Psoas muscle (tissue), 8 donors: ENCODE data around the gene C11orf58. TPM values are rescaled to one million over a fixed set of nuclear protein-coding genes. Genes with fewer than 3 reads are reported as not detected.
A peak's percentile ranks its signal among the peaks of the same experiment; 100 is the strongest.

ENCODE experiments used
- ATAC-seq, 4 donors: fragments of 200-7000 bp; cut with Tn5 transposase; one replicate each; pipeline ENCODE4 v1.9.1; 2020; ENCODE audit warnings: moderate library complexity in 3 of 4, mild to moderate bottlenecking in 2 of 4
- DNase-seq, 2 donors: peaks; one replicate each; pipeline ENCODE4 v3.0.0-alpha.2; 2020
- H3K27ac ChIP-seq: fragments of 200-600 bp; one replicate; pipeline ENCODE4 v1.8.0; 2022
- H3K27me3 ChIP-seq, 3 donors: fragments of 200-600 bp in 1 of 3; one replicate each; pipeline versions ENCODE4 v1.6.1 to v1.8.0; 2013 to 2022; ENCODE audit warnings: low read length in 2 of 3, mild to moderate bottlenecking in 2 of 3, moderate library complexity in 1 of 3; ENCODE audit not compliant: insufficient read depth in 3 of 3
- H3K36me3 ChIP-seq, 2 donors: fragments of 200-600 bp in 1 of 2; one replicate each; pipeline versions ENCODE4 v1.6.1 to v1.8.0; 2013 to 2022; ENCODE audit warnings: low read depth in 1 of 2, mild to moderate bottlenecking in 1 of 2, moderate library complexity in 1 of 2; ENCODE audit not compliant: insufficient read depth in 1 of 2
- H3K4me1 ChIP-seq: fragments of 200-600 bp; one replicate; pipeline ENCODE4 v1.8.0; 2022
- H3K4me3 ChIP-seq: fragments of 200-600 bp; one replicate; pipeline ENCODE4 v1.8.0; 2022; ENCODE audit warnings: mild to moderate bottlenecking
- H3K9me3 ChIP-seq: fragments of 200-600 bp; one replicate; pipeline ENCODE4 v1.8.0; 2022
- CTCF ChIP-seq: fragments of 200-600 bp; IDR thresholded peaks from one replicate; pipeline ENCODE4 v1.8.0; 2022; ENCODE audit warnings: antibody characterized with exemption
- whole genome bisulfite sequencing, 3 donors: extraction: QIAGEN DNeasy Blood & Tissue Kit; methylation state at CpG; one replicate each; pipeline versions ENCODE4 v1.1.6 to v1.1.7; 2013; 5-methylcytosine and 5-hydroxymethylcytosine counted together
- intact Hi-C, 2 donors: fragments of 100-400 bp; cut with DNase I; formaldehyde crosslinking; loops; one replicate each; pipeline versions ENCODE4 v1.11.0 to v1.14.2; 2022
- polyA plus RNA-seq, 3 donors: library from polyadenylated mRNA; stranded (reverse); fragments of 200-250 nt; gene quantifications; one replicate each; pipeline ENCODE4 v1.2.3, GENCODE V29; 2013
- total RNA-seq, 4 donors: library from RNA; stranded (reverse); fragmentation: NEBNext Ultra II Directional in 2 of 4; extraction: Animal tissue kit (Norgen Biotek cat#: 25700) in 2 of 4; gene quantifications; one replicate each; pipeline versions ENCODE4 v1.2.1 to v1.2.4, GENCODE V29; 2021 to 2023
- donor health status: healthy with polysubstance abuse.
- donor health status: DM: no; HTN: no; CAD: no; lungs with moderate emphysema.
- donor health status: Bipolar disorder and iron deficiency.
- donor health status: healthy.
- donor health status: DM: yes; HTN: yes; CAD: no.
- donor health status: DM: no; HTN: no; CAD: no.
- donor health status: DM: no; HTN: no; CAD: no.
- donor health status: DM: yes; HTN: yes; CAD: no.

The C11orf58 gene
- total and polyA plus RNA-seq, 7 donors = 80.7 to 218 (median 92.2) TPM

DNA sequence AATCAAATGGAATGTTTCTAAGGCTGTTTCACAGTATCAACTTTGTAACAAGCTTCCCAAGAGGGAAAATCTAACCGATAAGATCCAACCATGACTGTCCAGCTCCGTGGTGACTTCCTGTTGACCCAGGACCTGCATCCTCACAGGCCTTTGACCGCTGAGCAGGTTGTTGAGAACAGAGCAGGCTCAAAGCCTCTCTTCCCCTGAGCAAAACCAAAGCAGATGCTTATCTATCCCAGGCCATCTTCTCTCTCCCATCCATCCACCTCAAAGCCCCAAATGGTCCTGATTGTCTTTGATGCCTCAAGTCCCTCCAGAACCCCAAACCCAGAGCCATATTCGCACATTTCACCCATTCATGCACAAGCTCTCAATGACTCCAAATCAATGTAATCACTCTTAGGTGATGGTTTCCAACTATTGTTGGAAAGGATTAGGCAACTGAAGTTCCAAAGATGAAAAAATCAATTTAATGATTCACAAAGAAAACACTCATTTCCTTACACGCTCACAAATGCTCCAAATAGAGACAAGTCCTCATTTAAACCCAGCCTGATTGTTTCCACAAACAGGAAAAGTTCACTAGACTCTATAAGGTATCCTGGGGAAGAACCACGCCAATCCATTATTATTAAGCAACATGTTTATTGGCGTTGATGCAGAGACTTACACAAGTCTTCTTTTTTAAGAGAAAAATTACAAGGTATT is 48.7 kb downstream of the C11orf58 start:
- TF ChIP-seq CTCF = no peak
- intact Hi-C loops = loop anchor here (5.0 to 10.0 kb wide), 3 partner anchors 98 to 278 kb away; no protein-coding TSS in a partner anchor
- 74 to 87% (median 77%) methylated on average over 7 of the region's 7 CpGs for WGBS, 3 donors
- Histone ChIP-seq H3K4me1 (peaks cover 12% of the 10 kb centered on the region), H3K36me3 (no peaks in the 10 kb centered on the region), H3K27me3 (no peaks in the 10 kb centered on the region), H3K4me3 (no peak overlapping the region), H3K9me3 (no peaks in the 10 kb centered on the region), H3K27ac (no peak overlapping the region)
- ATAC-seq (no peak), DNase-seq (no peak)

GRCh38 chr11:16788141-16789062 is 50.0 kb downstream of the C11orf58 start:
- ATAC-seq = peak; percentile 80 to 85 (median 82)
- Histone ChIP-seq H3K4me1 (peaks cover 12% of the 10 kb centered on the region), H3K36me3 (no peaks in the 10 kb centered on the region), H3K27me3 (no peaks in the 10 kb centered on the region), H3K9me3 (no peaks in the 10 kb centered on the region), H3K4me3 (no peak overlapping the region), H3K27ac (no peak overlapping the region)
- DNase-seq = peak; percentile 68 to 76
- intact Hi-C loops = loop anchor here (2.0 to 10.0 kb wide), 4 partner anchors 94 to 276 kb away; no protein-coding TSS in a partner anchor
- peak; percentile 97 for TF ChIP-seq CTCF
- 62 to 70% (median 68%) methylated on average over 17 of the region's 17 CpGs for WGBS, 3 donors

- no peaks in the 10 kb centered on the region for H3K27me3 ChIP-seq
- ATAC-seq (peak in 2 of 4 donors; percentile 22 to 47), DNase-seq (no peak)
- 69 to 83% (median 70%) methylated on average over 12 to 13 of the region's 13 CpGs for WGBS, 3 donors
- H3K27ac ChIP-seq = no peak overlapping the region
- intact Hi-C loops = loop anchor here (2.0 to 10.0 kb wide), 4 partner anchors 94 to 276 kb away; no protein-coding TSS in a partner anchor
- H3K36me3 ChIP-seq = no peaks in the 10 kb centered on the region
- no peaks in the 10 kb centered on the region for H3K9me3 ChIP-seq
- no peak overlapping the region for H3K4me3 ChIP-seq
- TF ChIP-seq CTCF = no peak
- H3K4me1 ChIP-seq = peaks cover 12% of the 10 kb centered on the region
Observed at GRCh38 chr11:16789063-16789420, 50.6 kb downstream of the C11orf58 start.

DNA sequence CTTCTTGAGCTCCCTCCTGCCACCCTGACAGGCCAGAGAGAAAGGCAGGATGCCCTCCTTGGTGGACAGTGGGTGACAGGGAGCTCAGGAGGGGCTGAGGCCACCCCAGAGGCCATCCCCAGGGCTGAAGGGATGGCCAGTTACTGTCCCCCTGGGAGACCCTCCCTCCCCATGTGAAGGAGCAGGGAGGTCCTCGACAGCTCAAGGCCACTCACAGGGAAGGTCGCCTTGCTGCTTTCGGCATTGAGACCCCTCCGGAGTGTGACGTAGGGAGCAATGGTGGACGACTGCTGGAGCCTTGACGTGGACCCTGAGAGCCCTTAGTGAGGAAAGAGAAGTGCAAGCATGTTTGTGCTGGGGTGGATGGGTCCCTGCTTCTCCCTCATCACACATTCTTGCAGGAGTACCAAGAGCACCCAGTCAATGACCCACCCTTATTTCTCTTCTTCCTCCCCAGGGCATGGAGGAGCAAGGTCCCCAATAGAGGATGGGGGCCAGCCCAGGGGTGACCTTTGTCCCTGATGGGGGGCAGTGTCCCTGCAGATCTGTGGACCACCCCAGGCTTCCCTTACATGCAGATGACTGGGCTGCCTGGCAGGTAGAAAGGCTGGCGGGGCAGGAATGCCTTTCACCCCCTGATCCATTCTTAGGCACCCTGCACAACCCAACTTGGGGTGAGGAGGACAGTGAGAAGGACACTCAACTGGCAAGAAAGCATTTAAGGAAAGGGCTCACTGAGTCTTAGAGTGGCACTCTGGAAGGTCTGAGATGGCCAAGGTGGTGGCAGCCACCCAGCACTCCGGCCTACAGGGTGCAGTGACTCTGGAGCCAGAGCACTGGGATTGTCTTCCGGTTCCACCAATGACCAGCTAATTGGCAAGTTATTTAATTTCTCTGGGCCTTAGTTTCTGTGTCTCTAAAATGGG is 51.4 kb downstream of the C11orf58 start:
- no peak for ATAC-seq
- no peaks in the 10 kb centered on the region for H3K9me3 ChIP-seq
- intact Hi-C loops = loop anchor here (2.0 to 10.0 kb wide), 4 partner anchors 93 to 275 kb away; no protein-coding TSS in a partner anchor
- 91 to 92% (median 92%) methylated on average over 10 of the region's 10 CpGs for WGBS, 3 donors
- no peak overlapping the region for H3K4me3 ChIP-seq
- H3K4me1 ChIP-seq = peaks cover 12% of the 10 kb centered on the region
- H3K36me3 ChIP-seq = no peaks in the 10 kb centered on the region
- H3K27me3 ChIP-seq = no peaks in the 10 kb centered on the region
- H3K27ac ChIP-seq = no peak overlapping the region
- TF ChIP-seq CTCF = no peak
- DNase-seq = no peak
